SIG-M5 treated with dmso at 0.1 percent for 504 hours (cell line): Measurements from ENCODE around the gene TPH1.
A peak's percentile ranks its signal among the peaks of the same experiment; 100 is the strongest.
"Not testable (repeated sequence)": the region's sequence is repeated elsewhere in the genome, so short reads cannot be mapped to it uniquely, and the experiment has no call there.

Source experiments
- DNase-seq: peaks from one replicate; lab custom pipeline; 2025; ENCODE audit not compliant: unreplicated experiment; lab: John Stamatoyannopoulos, UW

The TPH1 gene

GRCh38 chr11:18027475-18027874, 18.6 kb downstream of the TPH1 start:
- no peak for DNase-seq

- DNase-seq = no peak
Measured at GRCh38 chr11:18022419-18022818, 23.6 kb downstream of the TPH1 start.

- DNase-seq = no peak
Measured at GRCh38 chr11:18019650-18020049, 26.4 kb downstream of the TPH1 start.

GRCh38 chr11:18016789-18017188, 29.3 kb downstream of the TPH1 start:
- no peak for DNase-seq

GRCh38 chr11:18014876-18015275, 31.2 kb downstream of the TPH1 start:
- DNase-seq = no peak

GRCh38 chr11:18013790-18014507, 32.1 kb downstream of the TPH1 start:
- no peak for DNase-seq

GRCh38 chr11:18012906-18013781, 32.9 kb downstream of the TPH1 start, which contains the start of gene SERGEF:
Gene SERGEF, minus strand, starts transcription at chr11:18013047. Its CDS starts 37 bp downstream, at chr11:18013010.
- DNase-seq = peak; percentile 86

GRCh38 chr11:18012122-18012905, 33.8 kb downstream of the TPH1 start:
- DNase-seq = no peak

GRCh38 chr11:18011633-18012032, 34.4 kb downstream of the TPH1 start:
- no peak for DNase-seq

GRCh38 chr11:18010977-18011586, 35.0 kb downstream of the TPH1 start:
- no peak for DNase-seq

- no peak for DNase-seq
Measured at GRCh38 chr11:18010121-18010670, 35.9 kb downstream of the TPH1 start.

- DNase-seq = no peak
Measured at GRCh38 chr11:18005376-18006129, 40.5 kb downstream of the TPH1 start.

GRCh38 chr11:18001191-18001590, 44.9 kb downstream of the TPH1 start:
- DNase-seq = no peak

- no peak for DNase-seq
Measured at GRCh38 chr11:18000760-18001159, 45.3 kb downstream of the TPH1 start.

GRCh38 chr11:18000128-18000527, 45.9 kb downstream of the TPH1 start:
- not testable (repeated sequence) for DNase-seq
